ENCODE results near the gene SHLD2.
"Not testable (repeated sequence)": the region's sequence is repeated elsewhere in the genome, so short reads cannot be mapped to it uniquely, and the experiment has no call there.

The SHLD2 gene

DNA sequence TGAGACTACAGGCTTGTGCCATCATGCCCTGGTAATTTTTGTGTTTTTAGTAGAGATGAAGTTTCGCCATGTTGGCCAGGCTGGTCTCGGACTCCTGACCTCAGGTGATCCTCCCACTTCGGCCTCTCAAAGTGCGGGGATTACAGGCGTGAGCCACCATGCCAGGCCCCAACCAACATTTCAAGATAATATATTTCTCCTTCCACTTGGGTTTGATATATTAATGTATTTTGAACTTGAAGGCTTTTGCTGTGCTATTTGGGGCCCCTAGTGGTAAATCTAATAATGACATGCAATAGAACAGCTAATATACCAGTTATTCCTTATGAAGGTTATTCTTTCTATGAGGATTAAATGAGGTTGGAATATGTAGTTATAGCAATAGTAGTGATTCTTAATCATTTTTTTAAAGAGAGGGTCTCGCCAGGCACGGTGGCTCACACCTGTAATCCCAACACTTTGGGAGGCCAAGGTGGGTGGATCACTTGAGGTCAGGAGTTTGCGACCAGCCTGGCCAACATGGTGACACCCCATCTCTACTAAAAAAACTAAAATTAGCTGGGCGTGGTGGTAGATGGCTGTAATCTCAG, 54.1 kb downstream of the SHLD2 start:
- DNase-seq: not testable (repeated sequence)

GRCh38 chr10:87151516-87151915, 56.5 kb downstream of the SHLD2 start:
- not testable (repeated sequence) for DNase-seq

DNA sequence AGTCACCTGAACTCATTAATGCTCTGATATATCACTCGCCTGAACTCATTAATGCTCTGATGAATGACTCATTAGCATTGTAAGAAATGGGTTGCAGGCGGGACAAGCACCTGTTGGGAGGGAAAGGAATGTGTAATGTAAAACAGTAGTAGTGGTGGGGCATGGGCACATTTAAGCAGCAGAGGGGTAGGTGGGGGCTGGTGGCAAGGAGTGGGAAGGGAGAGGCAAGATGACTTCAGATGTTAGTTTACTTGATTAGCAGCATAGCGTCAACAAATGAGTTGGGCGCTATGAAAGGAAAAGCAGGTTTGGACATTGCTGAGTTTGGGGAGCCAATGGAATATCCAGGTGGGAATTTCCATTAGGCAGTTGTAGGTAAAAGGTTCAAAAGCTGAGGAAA, 61.8 kb downstream of the SHLD2 start:
- not testable (repeated sequence) for DNase-seq

- DNase-seq: not testable (repeated sequence)
These were observed 62.8 kb downstream of the SHLD2 start for GRCh38 chr10:87157821-87158220.

- DNase-seq: not testable (repeated sequence)
These were observed 67.8 kb downstream of the SHLD2 start for GRCh38 chr10:87162703-87163293.

DNA sequence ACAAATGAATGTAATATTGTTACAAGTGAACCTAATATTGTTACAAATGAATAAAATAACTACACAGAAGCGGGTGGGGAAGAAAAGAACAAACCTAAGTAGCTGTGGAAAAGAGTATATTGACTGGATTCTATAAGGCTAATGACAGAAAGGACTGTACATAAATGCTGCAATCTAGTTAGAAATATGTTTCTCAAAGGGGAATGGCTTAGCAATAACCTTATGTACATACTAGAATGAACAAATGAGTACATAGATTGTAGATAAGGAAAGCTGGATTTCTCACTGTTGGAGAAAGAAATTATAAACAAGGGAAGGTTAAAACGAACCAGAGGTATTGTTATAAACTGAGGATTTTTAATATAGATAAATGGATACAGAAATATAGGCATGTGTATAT, 68.4 kb downstream of the SHLD2 start:
- DNase-seq: not testable (repeated sequence)

- DNase-seq: not testable (repeated sequence)
These were observed 74.9 kb downstream of the SHLD2 start for GRCh38 chr10:87169857-87170256.

GRCh38 chr10:87170705-87171104, 75.7 kb downstream of the SHLD2 start:
- DNase-seq: not testable (repeated sequence)

- DNase-seq: not testable (repeated sequence)
These were observed 76.7 kb downstream of the SHLD2 start for GRCh38 chr10:87171670-87172069.

DNA sequence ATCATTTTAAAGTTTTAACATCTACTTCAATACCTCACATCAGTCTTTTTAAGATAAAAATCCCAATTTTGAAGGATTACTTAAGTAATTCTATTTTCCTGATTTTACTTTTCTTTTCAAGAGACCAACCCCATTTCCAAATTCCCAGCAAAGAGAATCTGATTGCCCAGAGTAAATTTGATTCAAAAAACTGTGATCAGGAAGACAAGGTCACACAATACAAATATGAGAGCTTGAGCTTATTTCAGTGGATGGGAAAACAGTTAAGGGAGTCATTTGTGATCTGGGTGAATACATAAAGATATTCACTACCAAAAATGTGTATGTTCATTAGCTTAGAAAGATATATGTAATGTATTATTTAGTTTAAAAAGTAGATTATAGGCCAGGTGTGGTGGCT, 77.2 kb downstream of the SHLD2 start:
- not testable (repeated sequence) for DNase-seq

GRCh38 chr10:87177587-87177986, 82.6 kb downstream of the SHLD2 start:
- not testable (repeated sequence) for DNase-seq

- DNase-seq: not testable (repeated sequence)
These were observed 89.4 kb downstream of the SHLD2 start for GRCh38 chr10:87184421-87184820.

- DNase-seq: not testable (repeated sequence)
These were observed 91.0 kb downstream of the SHLD2 start for GRCh38 chr10:87186016-87186415.

- DNase-seq: not testable (repeated sequence)
These were observed 92.6 kb downstream of the SHLD2 start for GRCh38 chr10:87187573-87187972.

DNA sequence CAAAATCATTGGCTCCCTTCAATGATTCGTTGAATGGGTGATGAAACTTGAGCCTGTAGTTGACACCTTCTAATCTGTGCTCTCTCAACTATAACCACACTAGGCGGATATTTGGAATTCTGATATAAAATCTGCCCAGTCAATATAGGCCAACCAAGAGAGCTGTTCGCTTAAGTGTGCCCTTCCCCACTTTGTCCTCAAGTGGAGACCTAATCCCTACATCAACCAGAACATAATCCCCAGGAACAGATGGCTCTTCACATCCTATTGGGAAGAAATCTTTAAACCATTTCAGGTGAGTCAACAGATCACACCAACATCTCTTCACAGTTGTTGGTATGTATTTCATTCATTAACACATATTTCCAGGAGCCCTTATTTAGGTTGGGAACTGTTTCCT, 96.8 kb downstream of the SHLD2 start:
- not testable (repeated sequence) for DNase-seq

- not testable (repeated sequence) for DNase-seq
These were observed 105.9 kb downstream of the SHLD2 start for GRCh38 chr10:87200924-87201323.

GRCh38 chr10:87204801-87205200, 109.8 kb downstream of the SHLD2 start:
- not testable (repeated sequence) for DNase-seq

DNA sequence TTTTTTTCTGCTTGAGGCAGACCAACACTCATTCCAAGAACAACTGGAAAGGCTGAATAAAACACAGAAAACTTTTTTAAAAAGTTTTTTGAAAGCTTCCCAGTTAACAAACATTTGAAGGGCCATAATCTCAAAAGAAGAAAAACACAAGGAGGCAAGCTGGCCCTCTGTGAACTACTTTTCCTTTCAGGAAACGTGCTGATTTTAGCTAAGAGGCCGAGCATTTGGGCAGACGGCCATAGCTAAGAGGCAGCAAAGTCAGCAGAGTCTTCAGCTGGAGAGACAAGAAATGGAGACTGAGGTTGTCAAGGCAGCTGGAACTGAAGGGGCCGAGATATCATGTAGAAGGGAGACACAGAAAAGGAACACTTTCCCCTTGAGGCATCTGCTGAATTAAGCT, 111.9 kb downstream of the SHLD2 start:
- DNase-seq: not testable (repeated sequence)

DNA sequence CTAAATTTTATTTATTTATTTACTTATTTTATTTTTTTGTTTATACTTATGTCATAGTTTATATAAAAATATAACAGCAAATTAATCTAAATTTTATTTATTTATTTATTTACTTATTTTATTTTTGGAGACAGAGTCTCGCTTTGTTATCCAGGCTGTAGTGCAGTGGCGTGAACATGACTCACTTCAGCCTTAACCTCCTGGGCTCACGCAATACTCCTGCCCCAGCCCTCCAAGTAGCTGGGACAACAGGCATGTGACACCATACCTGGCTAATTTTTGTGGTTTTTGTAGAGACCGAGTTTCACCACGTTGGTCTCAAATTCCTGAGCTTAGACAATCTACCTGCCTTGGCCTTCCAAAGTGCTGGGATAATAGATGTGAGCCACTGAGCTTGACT, 115.3 kb downstream of the SHLD2 start:
- not testable (repeated sequence) for DNase-seq

DNA sequence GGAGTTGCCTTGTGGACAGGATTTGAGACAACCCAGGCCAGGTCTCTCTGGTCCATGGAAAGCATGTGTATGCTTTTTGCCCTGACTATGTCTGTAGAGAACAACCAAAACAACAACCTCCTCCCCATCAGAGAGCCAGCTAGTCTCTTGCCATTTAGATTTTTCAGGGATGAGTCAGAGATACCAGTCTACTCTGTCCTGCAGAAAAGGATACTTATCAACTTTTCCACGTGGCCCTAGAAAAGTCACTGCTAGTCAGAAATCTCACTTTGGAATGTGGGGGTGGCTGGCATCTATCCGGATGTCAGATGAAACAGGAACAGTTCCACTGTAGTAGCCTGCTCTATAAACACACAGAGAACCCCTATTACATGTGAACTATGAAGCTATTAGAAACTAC, 116.8 kb downstream of the SHLD2 start:
- not testable (repeated sequence) for DNase-seq

GRCh38 chr10:87213150-87213765, 118.3 kb downstream of the SHLD2 start:
- not testable (repeated sequence) for DNase-seq

GRCh38 chr10:87213806-87214205, 118.8 kb downstream of the SHLD2 start:
- DNase-seq: not testable (repeated sequence)

- not testable (repeated sequence) for DNase-seq
These were observed 121.1 kb downstream of the SHLD2 start for GRCh38 chr10:87216120-87216519.

- DNase-seq: not testable (repeated sequence)
These were observed 124.4 kb downstream of the SHLD2 start for GRCh38 chr10:87219370-87219769.

All from NCI-H510A treated with DMSO at 0.1 percent for 48 hours (cell line).